CD4-positive, alpha-beta T cell treated with Interleukin-4 for 4 hours (primary cell): ENCODE measurements around the gene TLR2.
"Not testable (repeated sequence)": the region's sequence is repeated elsewhere in the genome, so short reads cannot be mapped to it uniquely, and the experiment has no call there.

Experiments used
- DNase-seq: peaks from one replicate; pipeline ENCODE4 v3.0.0-alpha.2; 2020

TLR2 gene

DNA sequence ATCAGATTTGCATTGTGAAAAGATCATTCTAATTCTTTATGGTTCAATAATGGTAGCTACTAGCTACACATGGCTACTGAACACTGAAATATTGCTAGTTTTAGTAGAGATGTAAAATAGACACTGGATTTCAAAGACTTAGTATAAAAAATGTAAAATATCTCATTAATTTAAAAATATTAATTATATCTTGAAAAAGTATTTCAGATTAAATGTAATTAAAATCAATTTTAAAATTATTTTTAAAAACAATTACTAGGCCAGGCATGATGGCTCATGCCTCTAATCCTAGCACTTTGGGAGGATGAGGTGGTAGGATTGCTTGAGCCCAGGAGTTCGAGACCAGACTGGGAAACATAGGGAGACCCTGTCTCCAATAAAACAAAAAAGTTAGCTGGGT lies 20.4 kb upstream of the TLR2 start:
- no peak for DNase-seq

DNA sequence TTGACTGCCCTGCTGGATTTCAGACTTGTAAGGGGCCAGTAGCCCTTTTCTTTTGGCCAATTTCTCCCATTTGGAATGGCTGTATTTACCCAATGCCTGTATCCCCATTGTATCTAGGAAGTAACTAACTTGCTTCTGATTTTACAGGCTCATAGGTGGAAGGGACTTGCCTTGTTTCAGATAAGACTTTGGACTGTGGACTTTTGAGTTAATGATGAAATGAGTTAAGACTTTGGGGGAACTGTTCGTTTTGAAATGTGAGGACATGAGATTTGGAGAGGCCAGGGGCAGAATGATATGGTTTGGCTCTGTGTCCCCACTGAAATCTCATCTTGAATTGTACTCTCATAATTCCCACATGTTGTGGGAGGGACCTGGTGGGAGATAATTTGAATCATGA lies 17.6 kb upstream of the TLR2 start:
- DNase-seq, result not testable (repeated sequence)

DNA sequence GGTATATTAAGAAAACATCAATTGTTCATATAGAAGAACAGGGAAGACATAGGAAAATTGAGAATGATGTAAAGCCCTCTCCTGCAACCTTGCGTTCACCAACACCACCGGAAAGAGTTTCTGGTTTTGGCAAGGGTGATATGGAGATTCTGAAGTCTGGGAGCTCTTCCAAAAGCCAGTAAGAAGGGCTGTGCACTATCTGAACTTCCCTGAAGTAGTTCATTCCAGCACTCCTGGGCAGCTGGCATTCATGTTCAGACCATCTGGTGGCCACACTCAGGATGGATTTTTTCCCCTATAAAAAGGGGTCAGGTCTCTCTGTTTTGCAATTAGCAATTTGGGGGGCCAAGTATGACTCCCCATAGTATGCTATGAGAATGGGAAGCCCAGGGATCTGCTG lies 15.4 kb upstream of the TLR2 start:
- DNase-seq, result no peak

GRCh38 chr4:153669838-153670237 lies 14.2 kb upstream of the TLR2 start:
- no peak for DNase-seq

DNA sequence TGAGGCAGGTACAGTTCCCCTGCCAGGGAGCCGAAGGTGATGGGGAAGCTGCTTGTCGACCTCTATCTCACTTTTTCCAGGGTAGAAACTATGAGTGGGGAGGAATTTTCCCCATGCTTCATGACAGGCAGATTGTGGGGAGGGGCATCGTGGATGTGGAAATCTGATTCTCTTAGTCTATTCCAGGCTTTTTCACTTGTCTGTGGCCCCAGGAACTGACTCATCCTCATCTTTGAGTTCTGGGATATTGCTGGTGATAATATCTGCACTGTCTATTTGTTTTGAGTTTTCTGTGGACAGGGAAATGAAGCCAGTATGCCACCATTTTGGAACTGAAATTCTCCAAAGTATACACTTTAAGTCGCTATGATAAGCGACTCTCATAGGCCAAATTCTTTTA lies 7.6 kb upstream of the TLR2 start:
- DNase-seq, result no peak

GRCh38 chr4:153676984-153677383 lies 7.1 kb upstream of the TLR2 start:
- no peak for DNase-seq

GRCh38 chr4:153679486-153679885 lies 4.6 kb upstream of the TLR2 start:
- DNase-seq, result no peak

GRCh38 chr4:153683763-153684181 lies 308 bp upstream of the TLR2 start:
- no peak for DNase-seq

GRCh38 chr4:153684971-153685371 lies 891 bp downstream of the TLR2 start:
- DNase-seq, result no peak

GRCh38 chr4:153704522-153704921 lies 20.4 kb downstream of the TLR2 start:
- no peak for DNase-seq

- DNase-seq, result no peak
Observed at GRCh38 chr4:153705743-153706468, 21.8 kb downstream of the TLR2 start.

DNA sequence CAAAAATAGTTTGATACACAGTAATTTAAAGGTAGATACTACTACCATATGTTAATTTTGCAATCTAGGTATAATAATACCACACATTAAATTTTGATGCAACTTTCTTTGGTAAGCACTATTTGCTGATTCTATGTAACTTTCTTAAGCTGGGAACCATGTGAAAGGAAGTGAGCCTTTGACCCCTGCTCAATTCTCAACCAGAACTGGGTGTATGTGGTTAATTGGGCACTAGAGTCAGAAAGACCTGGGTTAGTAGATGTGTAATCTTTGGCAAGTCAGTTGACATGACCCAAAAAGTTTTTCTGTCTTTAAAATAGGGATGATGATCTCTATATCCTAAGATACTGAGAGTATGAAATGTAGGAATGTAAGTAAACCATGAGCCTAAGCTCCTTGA lies 22.4 kb downstream of the TLR2 start:
- no peak for DNase-seq

DNA sequence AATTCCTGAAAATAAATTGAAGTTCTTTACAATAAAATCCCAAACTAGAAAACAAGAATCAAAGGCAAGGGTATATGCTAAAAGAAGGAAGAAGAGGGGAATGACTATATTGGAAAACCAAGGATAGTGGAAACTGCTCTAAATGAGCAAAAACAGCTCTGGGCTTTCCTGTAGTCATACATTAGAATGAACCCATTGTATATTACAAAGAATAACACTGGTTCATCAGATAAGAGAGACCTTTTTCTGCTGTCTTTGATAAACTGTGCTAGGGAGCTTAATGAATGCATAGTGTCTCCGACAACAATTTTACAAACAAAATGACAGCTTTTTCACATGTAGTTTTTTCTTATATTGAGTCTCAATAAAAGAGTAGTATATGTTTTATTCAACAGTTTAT lies 26.6 kb downstream of the TLR2 start:
- DNase-seq, result no peak

DNA sequence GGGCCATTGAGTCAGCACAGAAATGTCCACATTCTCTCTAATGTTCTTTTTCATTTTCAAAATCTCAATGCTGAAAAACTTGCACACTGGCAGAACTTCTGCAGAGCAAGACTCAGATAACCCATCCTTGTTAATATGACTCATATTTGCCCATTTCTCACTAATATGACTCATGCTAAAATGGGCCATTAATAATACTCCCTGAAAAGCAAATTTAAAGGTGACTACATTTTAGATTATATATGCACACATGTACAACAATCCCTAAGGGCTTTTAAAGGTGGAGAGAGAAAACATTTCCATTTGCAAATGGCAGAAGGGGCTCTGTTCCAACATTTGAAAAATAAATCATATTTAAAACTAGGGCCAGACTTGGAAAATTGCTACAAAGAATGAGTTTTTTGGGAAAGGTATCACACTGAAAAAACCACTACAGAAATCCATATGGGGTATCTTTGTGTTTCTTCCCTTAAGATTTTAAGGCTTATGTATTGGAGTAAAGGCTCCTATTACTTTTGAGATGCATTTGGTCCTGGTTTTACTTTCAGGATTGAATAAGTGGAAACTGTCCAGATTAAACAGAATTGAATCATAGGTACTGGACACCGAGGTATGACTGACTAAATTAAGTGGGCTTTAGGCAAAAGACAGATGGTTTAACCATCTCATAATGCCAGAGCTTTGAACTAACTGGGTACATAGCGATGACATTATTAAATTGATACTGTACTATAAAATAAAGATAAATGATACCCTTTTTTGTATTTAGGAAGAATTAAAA lies 30.0 kb downstream of the TLR2 start:
- no peak for DNase-seq

- DNase-seq, result no peak
Observed at GRCh38 chr4:153722036-153722435, 38.0 kb downstream of the TLR2 start.

DNA sequence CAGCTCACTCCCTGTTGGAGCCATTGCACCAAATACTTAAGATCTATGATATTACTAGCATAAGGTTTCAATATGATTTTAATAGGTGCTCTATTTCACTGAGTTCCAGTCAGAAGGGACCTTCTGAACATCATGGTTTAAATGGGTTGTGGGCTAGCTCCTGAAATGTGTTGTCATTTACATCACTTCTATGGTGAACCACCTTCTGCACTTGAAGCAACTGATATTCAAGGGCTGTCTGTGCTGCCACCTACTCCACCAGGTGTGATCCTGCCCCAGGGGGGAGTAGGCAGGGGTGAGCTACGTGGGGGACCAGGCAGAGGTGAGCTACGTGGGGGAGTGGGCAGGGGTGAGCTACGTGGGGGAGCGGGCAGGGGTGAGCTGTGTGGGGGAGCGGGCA lies 40.5 kb downstream of the TLR2 start:
- DNase-seq, result no peak

DNA sequence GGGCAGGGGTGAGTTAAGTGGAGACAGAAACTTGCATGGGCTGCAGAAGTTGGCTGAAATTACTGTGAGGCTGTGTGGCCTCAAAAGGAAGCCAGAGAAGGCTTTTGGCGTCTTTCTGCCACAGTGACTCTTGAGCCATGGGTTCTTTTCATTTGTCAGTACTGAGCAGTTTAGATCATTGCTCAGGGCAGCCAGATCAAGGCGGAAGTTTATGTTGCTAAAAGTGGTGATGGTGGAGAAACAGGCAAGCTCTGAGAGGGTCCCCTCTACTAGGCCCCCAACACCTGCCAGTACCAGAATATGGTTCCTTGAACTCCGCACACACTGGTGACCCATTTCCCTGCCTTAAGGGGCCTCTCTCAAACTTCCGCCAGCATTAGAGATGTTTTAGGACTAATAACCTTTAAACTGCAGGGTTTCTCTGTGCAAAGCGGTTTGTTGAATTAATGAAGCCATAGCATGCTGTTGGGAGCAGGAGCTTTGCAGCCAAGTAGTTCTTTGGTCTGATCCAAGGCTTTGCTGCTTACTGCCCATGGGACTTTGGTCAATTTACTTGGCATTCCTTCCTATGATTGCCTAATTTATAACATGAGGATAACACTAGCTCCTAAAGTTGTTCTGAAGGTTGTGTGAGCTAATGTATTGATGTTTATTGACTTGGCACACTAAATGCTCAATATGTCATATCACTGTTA lies 41.2 kb downstream of the TLR2 start:
- DNase-seq, result no peak

DNA sequence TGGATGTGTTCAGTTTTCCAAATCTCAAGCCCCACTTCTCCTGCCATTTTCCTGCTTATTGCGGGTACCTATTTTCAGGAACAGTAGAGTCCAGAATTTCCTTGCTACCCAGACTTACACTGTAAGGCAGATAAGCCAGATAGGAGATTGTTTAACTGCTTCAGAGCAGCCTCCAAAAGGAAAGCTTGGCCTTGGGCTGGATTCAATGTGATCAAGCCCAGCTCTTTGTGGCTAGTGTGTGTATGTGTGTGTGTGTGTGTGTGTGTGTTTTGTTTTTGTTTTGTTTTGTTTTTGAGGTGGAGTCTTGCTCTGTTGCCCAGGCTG lies 41.7 kb downstream of the TLR2 start:
- no peak for DNase-seq

GRCh38 chr4:153728151-153728550 lies 44.1 kb downstream of the TLR2 start:
- no peak for DNase-seq

GRCh38 chr4:153728660-153729059 lies 44.6 kb downstream of the TLR2 start:
- DNase-seq, result no peak

DNA sequence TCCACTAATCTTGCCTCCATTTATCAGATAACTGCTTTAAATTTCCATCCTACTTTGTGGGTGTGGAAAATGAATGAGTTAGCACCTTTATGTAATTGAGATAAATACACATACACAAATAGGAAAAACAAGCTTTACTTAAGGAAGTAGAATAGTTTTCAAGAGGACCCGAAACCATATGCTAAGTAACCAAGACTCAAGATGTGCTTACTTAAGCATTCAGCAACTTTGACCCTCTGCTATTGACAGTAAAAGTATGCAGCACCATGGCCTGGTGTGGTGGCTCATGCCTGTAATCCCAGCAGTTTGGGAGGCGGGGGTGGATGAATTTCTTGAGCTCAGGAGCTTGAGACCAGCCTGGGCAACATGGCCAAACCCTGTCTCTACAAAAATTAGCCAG lies 45.8 kb downstream of the TLR2 start:
- no peak for DNase-seq

DNA sequence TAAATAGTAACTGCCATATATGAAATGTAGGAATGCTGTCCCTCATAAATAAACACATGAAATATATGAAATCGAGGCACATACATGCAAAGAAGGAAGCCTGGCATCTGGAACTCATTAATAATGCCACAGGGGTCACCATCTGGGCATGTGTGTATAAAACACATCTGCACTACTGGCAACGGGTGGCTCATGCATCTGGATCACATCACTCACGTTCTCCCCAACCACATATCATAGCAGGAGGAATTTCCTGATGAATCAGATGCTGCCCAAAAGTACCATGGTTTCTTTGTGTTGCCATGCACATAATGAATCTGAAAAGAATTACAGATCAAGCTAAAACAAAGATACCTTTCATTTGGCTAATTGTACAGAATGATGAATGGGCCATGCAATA lies 47.2 kb downstream of the TLR2 start:
- DNase-seq, result no peak

GRCh38 chr4:153733751-153734448 lies 49.8 kb downstream of the TLR2 start:
- DNase-seq, result no peak
